NB4 (cell line): ENCODE data around the gene RAD51B.
A peak's percentile ranks its signal among the peaks of the same experiment; 100 is the strongest.

Source experiments
- DNase-seq: peaks from one replicate; pipeline ENCODE4 v3.0.0; 2010; ENCODE audit warnings: low read depth
- H3K4me3 ChIP-seq: one replicate; pipeline ENCODE4 v1.5.1; 2011; ENCODE audit warnings: mild to moderate bottlenecking, low read depth, low read length, moderate library complexity
- MYC ChIP-seq: IDR thresholded peaks from 2 replicates; pipeline ENCODE4 v1.6.1; 2011; ENCODE audit warnings: low read depth, low read length
- POLR2A ChIP-seq: IDR thresholded peaks from 2 replicates; pipeline ENCODE4 v1.6.1; 2011; ENCODE audit warnings: mild to moderate bottlenecking; ENCODE audit not compliant: insufficient read length; ENCODE audit errors: extremely low read depth
- TF ChIP-seq, protein P1 (sequence below): IDR thresholded peaks from one replicate; pipeline ENCODE4 v1.5.1; 2012; ENCODE audit warnings: low read depth, low read length
- TF ChIP-seq, protein P2 (sequence below): IDR thresholded peaks from 2 replicates; pipeline ENCODE4 v1.6.1; 2011; ENCODE audit warnings: low read depth, low read length

RAD51B gene

DNA sequence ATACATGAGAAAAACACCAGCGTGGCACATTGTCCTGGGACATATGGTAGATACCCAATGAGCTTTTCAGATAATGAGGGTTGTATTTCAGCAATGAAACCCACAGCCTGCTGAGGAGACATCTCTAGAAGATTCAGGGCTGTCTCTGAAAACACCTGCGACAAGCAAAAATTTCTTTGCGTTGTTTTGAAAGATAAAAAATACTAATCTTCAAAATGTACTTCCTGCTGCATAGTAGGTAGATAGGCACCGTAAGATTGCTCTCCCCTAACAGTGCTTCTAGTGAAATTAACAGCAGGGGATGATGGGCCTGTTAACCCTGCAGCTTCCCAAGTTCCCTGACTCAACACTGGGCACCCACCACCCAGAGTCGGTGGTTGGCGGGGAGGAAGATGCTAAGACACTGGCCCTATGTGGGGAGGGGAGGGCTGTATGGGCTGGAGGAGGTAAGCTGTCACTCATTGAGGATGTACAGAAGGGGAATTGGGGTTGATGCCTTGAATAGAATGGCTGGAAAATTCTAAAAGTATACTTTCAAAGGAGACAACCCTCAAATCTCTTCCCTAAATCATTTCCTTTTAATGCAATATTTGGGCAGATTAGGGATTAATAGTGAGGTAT lies 953.3 kb downstream of the RAD51B start:
- no peak for TF ChIP-seq POLR2A
- TF ChIP-seq, protein P1, sequence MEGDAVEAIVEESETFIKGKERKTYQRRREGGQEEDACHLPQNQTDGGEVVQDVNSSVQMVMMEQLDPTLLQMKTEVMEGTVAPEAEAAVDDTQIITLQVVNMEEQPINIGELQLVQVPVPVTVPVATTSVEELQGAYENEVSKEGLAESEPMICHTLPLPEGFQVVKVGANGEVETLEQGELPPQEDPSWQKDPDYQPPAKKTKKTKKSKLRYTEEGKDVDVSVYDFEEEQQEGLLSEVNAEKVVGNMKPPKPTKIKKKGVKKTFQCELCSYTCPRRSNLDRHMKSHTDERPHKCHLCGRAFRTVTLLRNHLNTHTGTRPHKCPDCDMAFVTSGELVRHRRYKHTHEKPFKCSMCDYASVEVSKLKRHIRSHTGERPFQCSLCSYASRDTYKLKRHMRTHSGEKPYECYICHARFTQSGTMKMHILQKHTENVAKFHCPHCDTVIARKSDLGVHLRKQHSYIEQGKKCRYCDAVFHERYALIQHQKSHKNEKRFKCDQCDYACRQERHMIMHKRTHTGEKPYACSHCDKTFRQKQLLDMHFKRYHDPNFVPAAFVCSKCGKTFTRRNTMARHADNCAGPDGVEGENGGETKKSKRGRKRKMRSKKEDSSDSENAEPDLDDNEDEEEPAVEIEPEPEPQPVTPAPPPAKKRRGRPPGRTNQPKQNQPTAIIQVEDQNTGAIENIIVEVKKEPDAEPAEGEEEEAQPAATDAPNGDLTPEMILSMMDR: no peak
- no peak for TF ChIP-seq MYC
- H3K4me3 ChIP-seq: no peak overlapping the region
- no peak for DNase-seq

DNA sequence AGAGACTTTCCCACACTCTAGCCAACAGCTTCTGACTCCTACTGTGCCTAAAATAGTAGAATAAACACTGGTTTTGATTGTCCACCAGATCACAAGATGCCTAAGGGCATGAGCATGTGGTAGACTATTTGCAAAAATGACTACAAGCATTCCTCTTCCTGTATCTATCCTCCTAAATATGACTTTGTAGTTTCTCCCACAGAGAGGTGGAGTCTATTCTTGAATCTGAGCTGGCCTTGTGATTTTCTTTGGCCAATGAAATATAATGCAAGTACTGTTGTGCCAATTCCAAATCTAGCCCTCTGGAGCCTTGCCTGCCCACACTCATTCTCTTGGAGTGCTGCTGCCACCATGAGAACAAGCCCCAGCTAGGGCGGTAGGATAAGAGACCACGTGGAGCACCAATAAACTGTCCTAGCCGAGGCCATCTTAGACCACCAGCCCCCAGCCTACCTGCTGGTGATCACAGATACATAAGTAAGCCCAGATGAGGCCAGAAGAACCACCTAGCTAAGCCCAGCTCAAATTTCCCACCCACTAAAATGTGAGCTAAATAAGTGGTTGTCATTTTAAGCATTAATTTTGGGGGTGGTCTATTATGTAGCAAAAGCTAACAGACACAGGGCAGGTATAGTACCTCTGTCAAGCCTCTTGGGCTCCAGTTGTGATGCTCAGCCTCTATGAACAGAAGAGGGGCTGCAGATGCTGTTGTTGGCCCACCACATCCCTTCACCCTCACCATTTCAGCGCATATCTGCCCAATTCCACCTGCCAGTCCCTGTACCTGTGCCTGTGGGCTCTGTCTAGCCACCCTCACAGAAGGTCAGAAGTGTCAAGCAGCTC lies 955.4 kb downstream of the RAD51B start:
- TF ChIP-seq, protein P1: no peak
- TF ChIP-seq MYC (no peak), POLR2A (no peak)
- TF ChIP-seq, protein P2, sequence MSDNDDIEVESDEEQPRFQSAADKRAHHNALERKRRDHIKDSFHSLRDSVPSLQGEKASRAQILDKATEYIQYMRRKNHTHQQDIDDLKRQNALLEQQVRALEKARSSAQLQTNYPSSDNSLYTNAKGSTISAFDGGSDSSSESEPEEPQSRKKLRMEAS: no peak
- DNase-seq: no peak

DNA sequence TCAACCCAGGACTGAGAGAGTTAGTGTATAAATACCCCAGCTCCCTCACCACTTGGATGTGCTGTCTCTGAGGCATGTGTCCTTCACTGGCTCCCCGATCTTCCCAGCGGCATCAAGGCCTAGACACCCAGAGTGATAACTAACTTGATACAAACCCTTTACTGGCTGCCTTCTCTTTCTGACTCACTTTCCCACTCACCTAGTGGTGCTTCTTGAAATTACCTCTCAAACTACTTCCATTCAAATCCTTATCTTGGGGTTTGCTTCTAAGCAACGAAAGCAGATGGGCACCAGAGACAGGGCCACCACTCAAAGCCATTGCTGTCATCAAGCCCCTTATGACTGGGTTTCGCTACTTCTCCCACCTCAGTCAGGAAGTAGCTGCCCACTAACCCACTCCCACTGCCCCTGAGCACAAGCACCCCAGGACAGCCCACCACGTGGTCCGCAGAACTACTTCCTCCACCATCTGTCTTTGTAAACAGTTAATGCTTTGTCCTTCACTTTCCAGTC lies 956.1 kb downstream of the RAD51B start:
- peak; percentile 34 for DNase-seq
- no peak overlapping the region for H3K4me3 ChIP-seq
- TF ChIP-seq, protein P2: no peak
- TF ChIP-seq POLR2A: no peak
- TF ChIP-seq, protein P1: peak; percentile 26

More for the DNA sequence above, 955.4 kb downstream of the RAD51B start:
- no peak overlapping the region for H3K4me3 ChIP-seq

DNA sequence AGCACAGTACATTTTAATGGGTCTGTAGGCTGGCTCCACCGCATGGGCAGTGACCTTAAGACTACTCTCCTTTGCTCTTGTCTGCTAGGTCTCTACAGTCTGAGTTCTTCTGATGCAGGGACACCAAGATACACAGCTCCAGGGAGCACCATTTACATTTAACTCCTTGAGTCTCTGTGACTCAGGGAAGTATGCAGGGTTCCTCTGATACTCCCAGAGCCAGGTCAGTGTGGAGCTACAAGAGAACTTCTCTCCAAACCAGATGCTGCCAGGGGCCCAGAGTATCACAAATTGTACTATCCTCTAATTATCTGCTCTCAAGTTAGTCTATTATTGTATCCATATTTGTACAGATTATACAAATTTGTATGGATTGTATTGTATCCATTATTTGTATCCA lies 958.1 kb downstream of the RAD51B start:
- DNase-seq: no peak
- H3K4me3 ChIP-seq: no peak overlapping the region
- TF ChIP-seq, protein P1: no peak
- TF ChIP-seq POLR2A (no peak), MYC (no peak)
- TF ChIP-seq, protein P2: no peak
